Raji (cell line): ENCODE measurements around the gene GATA5.

Source experiments
- POLR2A ChIP-seq: IDR thresholded peaks from 2 replicates; pipeline ENCODE4 v1.6.1; 2011; ENCODE audit warnings: low read depth, low read length, control low read depth; ENCODE audit not compliant: insufficient read depth

The GATA5 gene

DNA sequence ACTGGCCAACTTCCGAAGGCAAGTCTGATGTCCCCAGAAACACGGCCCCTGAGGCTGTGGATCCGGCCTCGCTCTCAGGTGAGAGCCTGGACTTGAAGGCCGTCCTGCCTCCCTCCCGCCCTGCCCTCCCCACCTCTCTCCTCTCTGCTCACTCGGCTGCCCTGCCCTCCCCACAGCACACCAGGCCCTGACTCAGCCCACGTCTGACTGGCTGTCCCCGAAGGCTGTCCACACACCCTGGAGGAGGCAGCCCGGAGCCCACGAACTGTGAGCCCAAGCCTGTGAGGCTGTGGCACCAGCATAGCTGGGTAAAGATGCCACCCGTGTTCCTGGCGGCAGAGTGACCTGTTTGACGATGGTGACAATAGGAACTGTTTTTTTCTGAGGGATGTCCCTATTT lies 16.3 kb downstream of the GATA5 start:
- TF ChIP-seq POLR2A = no peak

DNA sequence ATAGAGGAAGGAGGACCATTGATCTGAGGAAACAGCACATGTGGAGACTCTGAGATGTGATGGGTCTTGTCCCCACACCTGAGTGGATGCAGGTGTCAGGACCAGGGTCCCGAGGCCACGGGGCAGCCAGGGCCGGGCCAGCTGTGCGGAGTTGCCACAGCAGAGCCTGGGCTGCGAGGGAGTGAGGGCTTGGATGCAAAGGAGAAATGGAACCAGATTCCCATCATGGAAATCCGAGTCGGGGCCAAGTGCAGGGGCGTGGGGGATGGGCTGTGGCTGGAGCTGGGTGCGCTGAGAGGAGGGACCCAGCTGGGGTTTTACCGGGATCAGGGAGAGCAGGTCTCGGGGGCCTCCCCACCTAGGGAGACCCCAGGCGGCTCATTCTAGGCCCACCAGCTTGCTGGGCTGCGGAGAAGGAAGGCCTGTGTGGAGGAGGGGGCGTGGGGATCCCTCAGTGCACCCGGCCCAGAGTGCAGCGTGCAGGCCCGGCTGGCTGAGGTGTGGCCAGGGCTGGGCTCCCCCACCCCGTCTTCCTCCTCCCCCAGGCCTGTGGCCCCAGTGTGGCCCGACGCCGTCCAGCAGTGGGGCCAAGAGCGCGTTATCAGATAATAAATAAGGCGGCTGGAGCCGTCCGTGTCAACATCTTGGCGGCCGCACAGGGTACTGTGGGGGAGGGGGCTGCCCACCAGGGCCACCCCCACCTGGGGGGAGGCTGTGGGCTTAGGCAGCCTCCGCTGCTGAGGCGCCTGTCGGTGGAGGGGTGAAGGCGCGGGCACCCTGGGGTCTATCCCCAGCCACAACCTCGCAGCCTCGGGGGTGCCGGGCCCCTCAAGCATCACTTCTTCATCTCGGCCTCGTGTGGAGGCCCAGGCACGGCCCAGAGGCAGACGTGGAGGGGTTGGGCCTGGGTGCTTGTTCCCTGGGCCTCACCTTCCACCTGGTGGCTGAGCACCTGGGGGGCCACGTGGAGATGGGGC lies 17.2 kb downstream of the GATA5 start:
- no peak for TF ChIP-seq POLR2A

DNA sequence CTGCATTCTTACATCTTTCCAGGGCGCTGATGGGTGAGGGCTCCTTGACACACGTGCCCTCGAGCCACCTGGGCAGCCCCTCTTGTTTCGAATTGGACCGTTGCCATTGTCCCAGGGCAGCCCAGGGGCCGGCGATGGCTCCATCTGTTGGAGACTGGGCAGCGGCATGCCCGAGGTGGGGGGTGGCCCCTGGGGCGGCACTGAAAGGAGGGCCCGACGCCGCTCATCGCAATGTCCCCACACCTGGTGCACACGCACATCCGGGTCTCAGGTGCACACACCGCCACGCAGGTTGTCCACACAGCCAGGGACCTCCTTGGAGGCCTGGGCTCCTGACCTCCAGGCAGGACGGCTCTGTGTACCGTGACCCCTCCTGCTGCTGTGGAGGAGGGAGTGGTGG lies 18.0 kb downstream of the GATA5 start:
- TF ChIP-seq POLR2A = no peak

DNA sequence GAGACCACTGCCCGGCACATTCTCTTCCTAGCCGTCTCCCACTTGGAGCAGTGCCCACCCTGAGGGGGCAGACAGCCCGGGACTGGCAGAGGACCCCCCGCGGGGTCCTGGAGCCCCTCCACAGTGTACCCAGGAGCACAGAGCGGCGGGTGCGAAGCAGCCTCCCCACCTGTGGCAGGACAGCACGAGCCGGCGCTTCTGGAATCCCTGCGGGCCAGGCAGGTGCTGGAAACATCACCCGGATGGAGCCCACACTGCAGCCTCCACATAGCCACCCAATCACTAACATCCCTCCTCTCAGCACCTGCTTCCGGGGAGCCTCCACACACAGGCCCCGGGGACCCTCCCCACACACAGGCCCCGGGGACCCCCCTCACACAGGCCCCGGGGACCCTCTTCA lies 18.7 kb downstream of the GATA5 start:
- TF ChIP-seq POLR2A = no peak

DNA sequence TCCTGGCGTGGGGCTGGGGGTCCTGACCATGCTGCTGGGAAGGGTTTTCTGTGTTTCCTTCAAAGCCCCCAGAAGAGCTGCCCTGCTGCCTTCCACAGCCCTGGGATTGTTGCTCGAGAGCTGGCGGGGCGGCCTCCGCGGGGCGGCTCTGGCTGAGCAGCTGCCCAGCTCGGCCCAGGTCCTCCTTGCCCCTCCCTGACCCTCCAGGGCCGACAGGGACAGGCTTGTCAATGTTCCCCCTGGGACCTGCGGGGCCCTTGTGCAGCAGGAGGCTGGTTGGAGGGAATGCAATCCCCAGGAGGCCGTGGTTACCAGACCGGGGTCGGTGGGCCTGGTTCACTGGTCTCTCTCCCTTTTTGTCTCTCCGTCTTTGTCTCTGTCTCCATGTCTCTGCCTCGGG lies 19.9 kb downstream of the GATA5 start:
- TF ChIP-seq POLR2A = no peak

DNA sequence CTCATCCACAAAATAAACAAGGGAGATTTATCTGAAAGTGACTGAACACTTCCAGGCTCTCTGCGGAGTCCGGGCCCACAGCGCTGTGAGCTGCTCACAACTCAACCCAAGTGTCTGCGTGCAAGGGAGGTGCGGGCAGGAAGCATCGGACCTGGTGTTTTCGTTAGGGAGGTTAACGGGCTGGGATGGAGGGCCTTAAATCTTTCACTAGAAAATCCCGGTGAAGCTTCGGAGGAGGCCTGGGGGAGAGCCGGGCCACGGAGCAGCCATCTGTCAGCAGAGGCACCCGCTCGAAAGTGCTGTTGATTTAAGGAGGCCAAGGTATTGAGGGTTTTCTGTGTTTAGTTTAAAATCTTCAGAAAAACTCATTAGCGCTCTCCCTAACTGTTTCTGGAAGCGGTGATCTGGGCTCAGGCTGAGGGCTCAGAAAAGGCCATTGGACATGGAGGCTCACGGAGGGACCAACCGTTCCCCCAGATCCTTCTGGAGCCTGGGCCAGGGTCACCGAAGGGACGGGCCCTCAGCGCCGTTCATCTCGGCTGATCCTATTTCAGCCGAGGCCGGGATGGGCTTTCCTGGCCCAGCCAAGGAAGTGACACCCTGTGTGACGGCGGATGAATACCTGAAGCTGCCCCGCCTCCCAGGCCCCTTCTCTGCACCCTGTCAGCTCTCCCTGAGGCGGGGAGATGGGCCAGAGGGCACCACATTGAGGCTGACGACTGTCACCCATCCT lies 20.7 kb downstream of the GATA5 start:
- TF ChIP-seq POLR2A = no peak

DNA sequence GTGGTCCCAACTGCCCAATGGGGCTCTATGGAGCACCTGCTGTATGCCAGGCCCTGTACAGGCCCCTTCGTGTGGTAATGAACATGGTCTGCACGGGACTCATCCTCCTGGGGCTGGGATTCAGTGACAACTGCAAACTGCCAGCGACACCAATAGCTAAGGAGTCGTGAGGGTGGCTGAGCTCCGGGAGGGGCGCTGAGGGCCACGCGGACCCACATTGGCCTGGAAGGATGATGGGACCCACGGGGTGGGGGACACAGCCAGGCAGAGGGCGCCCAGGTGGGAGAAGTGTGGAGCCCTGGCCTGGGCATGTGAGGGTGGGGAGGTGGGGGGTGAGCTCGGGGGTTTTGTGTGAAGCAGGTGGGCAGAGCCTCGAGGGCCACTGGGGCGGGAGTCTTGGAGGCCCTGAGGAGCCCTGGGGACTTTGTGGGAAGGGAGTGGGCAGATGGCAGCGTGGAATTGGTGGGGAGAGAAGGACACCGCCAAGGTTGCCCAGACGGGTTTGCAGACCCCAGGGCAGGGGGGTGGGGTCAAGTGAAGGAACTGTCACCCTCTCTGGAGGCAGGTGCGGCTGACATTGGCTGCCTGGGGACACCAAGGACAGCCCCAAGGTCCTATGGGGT lies 22.5 kb downstream of the GATA5 start:
- TF ChIP-seq POLR2A = no peak

DNA sequence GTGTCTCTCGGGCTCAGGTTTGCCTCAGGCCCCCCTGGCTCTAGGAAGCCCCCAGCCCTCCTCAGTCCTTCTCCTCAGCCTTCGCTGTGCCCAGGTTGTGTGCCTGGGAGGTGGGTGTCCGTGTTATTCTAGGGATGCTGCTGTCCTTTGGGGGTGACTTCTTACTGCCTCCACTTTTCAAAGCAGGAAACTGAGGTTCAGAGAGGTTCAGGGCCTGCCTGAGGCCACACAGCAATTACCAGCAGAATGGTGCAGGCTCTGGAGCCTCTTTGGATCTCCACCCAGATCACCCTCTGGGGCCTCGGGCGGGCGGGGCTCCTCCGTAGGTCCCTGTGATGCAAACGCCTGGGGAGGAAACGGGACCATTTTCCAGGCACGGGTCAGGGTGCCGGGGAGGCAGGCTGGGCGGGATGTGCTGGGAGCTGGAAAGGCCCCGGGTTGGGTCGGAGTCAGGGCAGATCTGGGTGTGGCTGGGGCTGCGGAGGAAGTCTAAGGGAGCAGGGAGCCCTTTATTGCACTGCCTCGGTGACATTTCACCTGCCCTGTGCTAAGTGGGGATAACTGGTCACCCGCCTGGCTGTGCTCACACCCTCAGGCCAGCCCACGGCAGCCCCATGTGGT lies 23.2 kb downstream of the GATA5 start:
- no peak for TF ChIP-seq POLR2A

DNA sequence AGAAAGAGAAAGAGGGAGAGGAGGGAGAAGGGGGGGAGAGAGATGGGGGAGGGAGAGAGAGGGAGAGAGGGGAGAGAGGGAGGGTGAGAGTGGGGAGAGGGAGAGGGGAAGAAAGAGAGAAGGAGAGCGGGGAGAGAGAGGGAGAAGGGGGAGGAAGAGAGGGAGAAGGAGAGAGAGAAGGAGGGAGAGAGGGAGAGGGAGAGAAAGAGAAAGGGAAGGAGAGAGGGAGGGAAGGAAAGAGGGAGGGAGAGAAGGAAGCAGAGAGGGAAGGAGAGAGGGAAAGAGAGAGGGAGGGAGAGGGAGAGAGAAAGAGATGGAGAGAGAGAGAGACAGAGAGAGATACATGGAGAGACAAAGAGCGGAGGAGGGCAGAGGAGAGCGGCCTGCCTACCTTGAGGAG lies 23.8 kb downstream of the GATA5 start:
- TF ChIP-seq POLR2A = no peak

DNA sequence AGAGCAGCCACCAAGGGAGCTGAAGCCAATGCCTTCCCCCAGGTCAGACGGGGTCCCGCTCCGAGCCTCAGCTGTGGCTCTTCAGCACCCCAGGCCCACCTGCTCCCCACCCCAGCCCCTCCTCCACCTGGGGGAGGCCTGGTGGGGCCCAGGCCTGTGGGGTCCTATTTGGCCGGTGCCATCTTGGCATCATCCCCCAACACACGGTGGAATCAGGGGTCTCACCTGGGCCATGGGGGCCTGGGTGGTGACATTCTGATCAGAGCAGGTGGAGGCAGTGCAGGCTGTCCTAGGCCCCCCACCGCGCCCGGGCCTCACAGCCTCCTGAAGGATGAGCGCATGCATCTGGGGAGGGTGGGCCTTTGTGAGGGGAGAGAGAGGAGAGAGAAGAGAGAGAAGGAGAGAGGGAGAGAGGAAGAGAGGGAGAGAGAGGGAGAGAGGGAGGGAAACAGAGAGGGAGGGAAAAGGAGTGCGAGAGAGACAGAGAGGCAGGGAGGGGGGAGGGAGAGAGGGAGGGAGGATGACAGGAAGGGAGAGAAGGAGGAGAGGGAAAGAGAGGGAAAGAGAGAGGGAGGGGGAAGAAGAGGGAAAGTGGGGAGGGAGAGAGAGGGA lies 24.5 kb downstream of the GATA5 start:
- TF ChIP-seq POLR2A = no peak

DNA sequence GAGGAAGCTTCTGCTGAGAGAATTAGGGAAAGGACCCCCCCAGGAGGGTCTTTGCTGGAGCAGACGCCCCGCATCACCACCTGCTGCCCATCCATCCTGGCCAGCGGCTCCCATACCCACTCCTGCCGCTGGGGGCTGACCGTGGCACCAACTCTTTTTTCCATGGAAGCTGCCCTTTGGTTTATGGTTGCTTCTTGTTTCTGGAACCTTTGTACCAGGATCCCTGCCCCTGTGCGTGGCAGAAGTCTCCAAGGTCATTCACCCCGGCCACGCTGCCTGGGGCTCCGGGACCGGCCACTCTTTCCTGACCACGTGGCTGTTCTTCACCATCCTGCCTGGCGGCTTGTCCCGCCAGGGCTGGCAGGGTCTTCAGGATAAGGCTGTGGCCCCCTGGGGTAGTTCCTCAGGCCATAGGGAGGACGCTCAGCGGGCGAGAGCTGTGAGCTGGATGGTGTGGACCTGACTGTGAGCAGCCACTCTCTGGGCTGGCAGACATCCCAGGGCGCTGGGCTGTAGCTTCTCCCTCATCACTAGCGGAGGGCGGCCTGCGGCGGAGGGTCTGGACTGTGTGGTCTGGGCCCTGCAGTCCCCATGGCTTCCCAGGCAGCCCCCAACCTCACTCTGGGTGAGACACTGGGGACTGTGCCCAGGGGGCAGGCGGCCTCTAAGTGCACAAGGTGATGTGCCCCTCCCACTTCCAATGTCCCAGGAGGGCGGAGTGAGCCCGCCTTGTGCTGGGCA lies 25.7 kb downstream of the GATA5 start:
- TF ChIP-seq POLR2A = no peak

DNA sequence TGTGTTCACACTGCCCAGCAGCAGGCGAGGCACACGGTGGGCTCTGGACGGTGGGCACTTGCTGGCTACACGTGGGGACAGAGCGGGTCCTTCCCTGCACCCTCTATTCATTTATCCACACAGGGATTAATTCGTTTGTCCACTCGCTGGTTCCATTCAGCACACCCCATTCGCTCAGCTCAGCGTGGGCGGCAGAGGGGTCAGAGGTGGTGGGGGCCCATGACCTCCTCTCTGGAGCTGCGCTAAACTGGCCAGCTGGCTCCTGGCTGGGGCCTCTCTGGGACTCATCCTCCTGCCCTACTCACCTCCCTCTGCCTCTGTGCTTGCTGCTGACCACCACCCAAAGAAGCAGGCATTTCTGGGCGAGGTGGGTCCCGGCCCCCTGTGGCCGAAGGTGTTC lies 27.0 kb downstream of the GATA5 start:
- TF ChIP-seq POLR2A = no peak

DNA sequence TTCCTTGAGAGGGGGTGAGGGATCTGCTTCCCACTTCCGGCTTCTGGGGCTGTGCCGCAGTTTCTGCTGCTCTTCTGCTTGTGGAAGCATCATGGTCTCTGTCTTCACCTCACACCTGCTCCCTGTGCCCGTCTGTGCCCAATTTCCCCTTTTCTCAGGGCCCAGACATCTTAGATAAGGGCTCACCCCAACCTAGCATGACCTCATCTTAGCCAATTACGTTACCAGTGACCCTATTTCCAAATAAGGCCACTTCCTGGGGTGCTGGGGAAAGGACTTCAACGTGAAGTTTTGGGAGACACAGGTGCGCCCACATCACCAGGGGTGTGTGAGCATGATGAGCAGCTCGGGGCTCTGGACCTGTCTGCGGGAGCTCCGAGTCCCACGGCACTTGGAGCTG lies 27.8 kb downstream of the GATA5 start:
- TF ChIP-seq POLR2A = no peak
